Breast epithelium (tissue), 3 donors: ENCODE data around the gene ASB10.

Source experiments
- POLR2A ChIP-seq: fragments of 450-650 bp; IDR thresholded peaks from one replicate; pipeline ENCODE4 v1.6.1; 2016; ENCODE audit warnings: antibody characterized with exemption, mild to moderate bottlenecking, moderate library complexity
- POLR2AphosphoS5 ChIP-seq, 3 donors: sonication (generic); formaldehyde crosslinking; IDR thresholded peaks; one replicate each; pipeline ENCODE4 v1.6.1; 2017; ENCODE audit warnings: antibody characterized with exemption in 3 of 3
- TF ChIP-seq, protein P1 (sequence below), 3 donors: fragments of 450-650 bp; IDR thresholded peaks; one replicate each; pipeline ENCODE4 v1.5.1; 2016 to 2017; ENCODE audit warnings: antibody characterized with exemption in 3 of 3, mild to moderate bottlenecking in 3 of 3, moderate library complexity in 3 of 3

- TF ChIP-seq, protein P1, sequence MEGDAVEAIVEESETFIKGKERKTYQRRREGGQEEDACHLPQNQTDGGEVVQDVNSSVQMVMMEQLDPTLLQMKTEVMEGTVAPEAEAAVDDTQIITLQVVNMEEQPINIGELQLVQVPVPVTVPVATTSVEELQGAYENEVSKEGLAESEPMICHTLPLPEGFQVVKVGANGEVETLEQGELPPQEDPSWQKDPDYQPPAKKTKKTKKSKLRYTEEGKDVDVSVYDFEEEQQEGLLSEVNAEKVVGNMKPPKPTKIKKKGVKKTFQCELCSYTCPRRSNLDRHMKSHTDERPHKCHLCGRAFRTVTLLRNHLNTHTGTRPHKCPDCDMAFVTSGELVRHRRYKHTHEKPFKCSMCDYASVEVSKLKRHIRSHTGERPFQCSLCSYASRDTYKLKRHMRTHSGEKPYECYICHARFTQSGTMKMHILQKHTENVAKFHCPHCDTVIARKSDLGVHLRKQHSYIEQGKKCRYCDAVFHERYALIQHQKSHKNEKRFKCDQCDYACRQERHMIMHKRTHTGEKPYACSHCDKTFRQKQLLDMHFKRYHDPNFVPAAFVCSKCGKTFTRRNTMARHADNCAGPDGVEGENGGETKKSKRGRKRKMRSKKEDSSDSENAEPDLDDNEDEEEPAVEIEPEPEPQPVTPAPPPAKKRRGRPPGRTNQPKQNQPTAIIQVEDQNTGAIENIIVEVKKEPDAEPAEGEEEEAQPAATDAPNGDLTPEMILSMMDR (IDR thresholded peaks at IDR 0.05), result no peak
- TF ChIP-seq POLR2AphosphoS5 (IDR thresholded peaks at IDR 0.05) (no peak), POLR2A (no peak)
These were observed 6.0 kb downstream of the ASB10 start for GRCh38 chr7:151181011-151181431.
